KOPT-K1 (cell line): ENCODE data around the gene PALB2.
"Not testable (repeated sequence)": the region's sequence is repeated elsewhere in the genome, so short reads cannot be mapped to it uniquely, and the experiment has no call there.

ENCODE experiments used
- H3K27ac ChIP-seq: fragments of 200-600 bp; sonication (generic); 2 replicates; pipeline ENCODE4 v1.5.1; 2016; ENCODE audit warnings: antibody characterized with exemption, mild to moderate bottlenecking, low read depth, low read length; ENCODE audit not compliant: poor library complexity, severe bottlenecking
- H3K36me3 ChIP-seq: fragments of 200-600 bp; sonication (generic); 2 replicates; pipeline ENCODE4 v1.5.1; 2017; ENCODE audit warnings: antibody characterized with exemption, mild to moderate bottlenecking, low read length, moderate library complexity; ENCODE audit not compliant: insufficient read depth
- H3K9me3 ChIP-seq: fragments of 200-600 bp; sonication (generic); 2 replicates; pipeline ENCODE4 v1.5.1; 2017; ENCODE audit warnings: antibody characterized with exemption, low read length, mild to moderate bottlenecking; ENCODE audit not compliant: insufficient read depth, poor library complexity, severe bottlenecking

Gene PALB2

GRCh38 chr16:23609929-23610328 lies 31.2 kb downstream of the PALB2 start:
- H3K36me3 ChIP-seq: peaks cover 75% of the 10 kb centered on the region

DNA sequence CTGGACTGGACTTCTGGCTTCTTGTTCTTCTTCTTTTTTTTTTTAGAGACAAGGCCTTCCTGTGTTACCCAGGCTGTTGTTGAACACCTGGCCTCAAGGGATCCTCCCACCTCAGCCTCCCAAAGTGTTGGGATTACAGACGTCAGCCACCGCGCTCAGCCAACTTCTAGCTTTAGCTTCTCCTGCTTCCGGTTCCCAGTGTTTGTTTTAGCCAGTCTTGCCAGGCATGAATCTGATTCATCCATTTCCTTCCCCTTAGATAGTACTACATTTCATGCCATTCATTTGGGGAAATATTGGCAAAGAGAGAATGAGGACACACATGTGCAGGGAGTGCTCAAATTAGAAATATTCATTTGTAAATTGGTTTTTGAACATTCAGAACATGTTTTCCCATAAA lies 32.9 kb downstream of the PALB2 start:
- Histone ChIP-seq H3K36me3 (peaks cover 73% of the 10 kb centered on the region), H3K9me3 (no peaks in the 10 kb centered on the region), H3K27ac (no peak overlapping the region)

More at GRCh38 chr16:23609929-23610328, 31.2 kb downstream of the PALB2 start:
- H3K9me3 ChIP-seq: no peaks in the 10 kb centered on the region
- H3K27ac ChIP-seq: no peak overlapping the region

GRCh38 chr16:23607726-23608125 lies 33.4 kb downstream of the PALB2 start:
- H3K27ac ChIP-seq: no peak overlapping the region
- H3K9me3 ChIP-seq: no peaks in the 10 kb centered on the region
- peaks cover 73% of the 10 kb centered on the region for H3K36me3 ChIP-seq

DNA sequence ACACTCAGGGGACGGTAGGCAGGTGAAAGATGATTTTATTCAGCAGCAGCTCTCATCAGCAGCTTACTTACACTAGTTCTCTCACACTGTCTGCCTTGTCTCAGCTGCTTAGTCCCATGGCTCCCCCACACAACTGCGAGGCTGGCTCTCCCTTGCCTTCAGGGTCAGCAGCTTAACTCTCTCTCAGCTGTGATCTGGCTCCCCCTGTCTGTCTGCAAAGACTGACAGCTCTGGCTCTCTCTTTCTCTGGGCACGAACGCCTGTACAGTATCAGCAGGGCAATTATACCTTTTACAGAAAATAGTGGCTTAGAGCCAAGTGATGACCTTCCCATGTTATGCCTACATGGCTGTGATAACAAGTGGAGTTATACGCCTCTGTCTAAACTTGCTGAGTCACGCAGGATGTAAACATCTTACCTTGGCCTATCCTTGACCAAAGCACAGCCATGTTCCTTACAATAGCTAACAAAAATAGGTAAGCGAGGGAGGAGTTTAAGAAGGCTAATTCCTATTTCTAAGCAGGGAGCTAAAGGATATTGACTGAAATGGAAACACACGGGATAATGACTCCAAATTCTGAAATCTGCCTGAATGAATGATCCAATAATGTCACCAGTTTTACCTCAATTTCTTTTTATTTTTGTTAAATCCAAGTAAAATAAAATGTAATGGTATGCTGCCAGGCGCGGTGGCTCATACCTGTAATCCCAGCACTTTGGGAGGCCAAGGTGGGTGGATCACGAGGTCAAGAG lies 43.9 kb downstream of the PALB2 start:
- Histone ChIP-seq H3K9me3 (no peaks in the 10 kb centered on the region), H3K27ac (no peak overlapping the region), H3K36me3 (peaks cover 38% of the 10 kb centered on the region)

GRCh38 chr16:23595951-23596720 lies 45.0 kb downstream of the PALB2 start, which contains the start of gene NDUFAB1:
Gene NDUFAB1, minus strand, starts transcription at chr16:23596316. Its CDS starts 26 bp downstream, at chr16:23596290.
- peak within 1 kb of the TSS; percentile 81 for H3K27ac ChIP-seq
- H3K36me3 ChIP-seq: peaks cover 38% of the 10 kb centered on the region
- H3K9me3 ChIP-seq: no peaks in the 10 kb centered on the region

DNA sequence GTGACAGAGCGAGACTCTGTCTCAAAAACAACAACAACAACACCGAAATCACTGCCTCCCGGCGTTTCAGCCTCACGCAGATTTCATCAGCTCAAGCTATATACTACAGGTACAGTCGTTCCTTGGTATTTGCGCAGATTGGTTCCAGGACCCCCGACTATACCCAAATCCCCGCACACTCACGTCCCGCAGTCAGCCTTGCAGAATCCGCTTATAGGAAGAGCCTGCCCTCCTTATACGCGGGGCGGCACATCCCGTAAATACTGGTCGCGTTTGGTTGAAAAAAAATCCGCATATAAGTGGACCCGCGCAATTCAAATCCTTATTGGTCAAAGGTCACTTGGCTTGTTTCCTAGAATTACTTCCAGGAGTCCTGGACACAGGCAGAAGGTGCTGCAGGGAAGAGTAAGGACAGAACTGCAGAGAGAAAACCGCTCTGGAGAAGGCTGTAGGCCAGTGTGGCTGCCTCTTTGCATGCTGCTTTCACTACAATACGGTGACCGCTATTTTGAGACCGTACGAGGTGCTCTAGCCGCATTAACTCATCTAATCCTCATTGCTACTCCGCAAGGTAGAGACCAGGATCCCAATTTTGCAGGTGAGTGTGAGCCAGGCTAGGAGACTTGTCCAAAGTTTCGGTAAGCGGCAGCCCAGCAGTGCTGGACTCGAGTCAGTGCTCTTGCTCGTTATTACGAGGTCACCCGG lies 45.7 kb downstream of the PALB2 start:
- Histone ChIP-seq H3K36me3 (peaks cover 38% of the 10 kb centered on the region), H3K9me3 (no peaks in the 10 kb centered on the region), H3K27ac (peak overlapping the region; percentile 81)

DNA sequence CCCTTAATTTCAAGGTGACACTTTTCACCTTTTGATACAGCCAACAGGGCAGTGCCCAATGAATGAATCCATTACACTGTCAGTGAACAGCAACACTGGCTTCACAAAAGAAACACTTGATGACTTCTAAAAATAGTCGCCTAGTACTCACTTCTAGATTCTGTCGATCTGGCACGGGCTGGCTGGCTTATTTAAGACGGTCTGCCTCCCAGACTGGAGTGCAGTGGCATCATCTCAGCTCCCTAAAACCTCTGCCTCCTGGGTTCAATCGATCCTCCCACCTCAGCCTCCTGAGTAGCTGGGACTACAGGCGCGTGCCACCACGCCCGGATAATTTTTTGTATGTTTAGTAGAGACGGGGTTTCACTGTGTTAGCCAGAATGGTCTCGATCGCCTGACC lies 46.9 kb downstream of the PALB2 start:
- no peaks in the 10 kb centered on the region for H3K9me3 ChIP-seq
- peaks cover 50% of the 10 kb centered on the region for H3K36me3 ChIP-seq
- no peak overlapping the region for H3K27ac ChIP-seq

DNA sequence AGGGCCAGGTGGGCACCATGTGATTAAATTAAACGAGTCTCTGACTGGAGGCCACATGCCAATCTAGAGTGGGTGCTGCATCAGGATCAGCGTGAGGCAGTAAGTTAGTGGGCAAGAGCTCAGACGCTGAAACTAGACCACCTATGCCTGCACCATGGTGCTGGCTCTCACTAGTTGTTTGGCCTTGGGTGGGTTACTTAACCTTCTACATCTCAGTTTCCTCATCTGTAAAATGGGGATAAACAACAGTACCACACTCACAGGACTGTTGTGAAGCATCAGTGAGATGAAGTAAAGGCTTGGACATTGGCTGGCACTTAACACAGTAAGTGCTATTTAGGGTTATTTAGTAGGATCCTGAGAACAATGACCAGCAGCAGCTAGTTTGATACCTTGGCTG lies 50.9 kb downstream of the PALB2 start:
- H3K27ac ChIP-seq: no peak overlapping the region
- peaks cover 90% of the 10 kb centered on the region for H3K36me3 ChIP-seq
- no peaks in the 10 kb centered on the region for H3K9me3 ChIP-seq

DNA sequence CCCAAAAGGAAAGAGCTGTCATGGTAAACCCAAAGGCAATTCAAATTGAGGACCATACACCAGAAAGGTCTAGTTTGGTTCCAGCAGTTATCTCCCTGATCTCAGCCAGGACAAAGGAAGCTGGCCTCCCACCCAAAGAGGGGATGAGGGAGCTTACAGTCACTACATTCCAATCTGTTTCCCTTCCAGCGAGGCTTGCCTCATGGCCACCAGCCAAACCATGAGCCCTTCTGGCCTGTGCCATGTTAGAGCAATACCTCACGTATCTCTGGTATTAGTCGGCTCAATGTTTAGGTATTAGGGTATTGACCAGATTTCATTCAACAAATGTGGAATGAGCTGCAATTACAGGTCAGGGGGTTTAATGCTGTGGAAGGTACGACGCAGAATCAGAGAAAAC lies 53.4 kb downstream of the PALB2 start:
- Histone ChIP-seq H3K9me3 (no peaks in the 10 kb centered on the region), H3K36me3 (peaks cover 87% of the 10 kb centered on the region), H3K27ac (no peak overlapping the region)

DNA sequence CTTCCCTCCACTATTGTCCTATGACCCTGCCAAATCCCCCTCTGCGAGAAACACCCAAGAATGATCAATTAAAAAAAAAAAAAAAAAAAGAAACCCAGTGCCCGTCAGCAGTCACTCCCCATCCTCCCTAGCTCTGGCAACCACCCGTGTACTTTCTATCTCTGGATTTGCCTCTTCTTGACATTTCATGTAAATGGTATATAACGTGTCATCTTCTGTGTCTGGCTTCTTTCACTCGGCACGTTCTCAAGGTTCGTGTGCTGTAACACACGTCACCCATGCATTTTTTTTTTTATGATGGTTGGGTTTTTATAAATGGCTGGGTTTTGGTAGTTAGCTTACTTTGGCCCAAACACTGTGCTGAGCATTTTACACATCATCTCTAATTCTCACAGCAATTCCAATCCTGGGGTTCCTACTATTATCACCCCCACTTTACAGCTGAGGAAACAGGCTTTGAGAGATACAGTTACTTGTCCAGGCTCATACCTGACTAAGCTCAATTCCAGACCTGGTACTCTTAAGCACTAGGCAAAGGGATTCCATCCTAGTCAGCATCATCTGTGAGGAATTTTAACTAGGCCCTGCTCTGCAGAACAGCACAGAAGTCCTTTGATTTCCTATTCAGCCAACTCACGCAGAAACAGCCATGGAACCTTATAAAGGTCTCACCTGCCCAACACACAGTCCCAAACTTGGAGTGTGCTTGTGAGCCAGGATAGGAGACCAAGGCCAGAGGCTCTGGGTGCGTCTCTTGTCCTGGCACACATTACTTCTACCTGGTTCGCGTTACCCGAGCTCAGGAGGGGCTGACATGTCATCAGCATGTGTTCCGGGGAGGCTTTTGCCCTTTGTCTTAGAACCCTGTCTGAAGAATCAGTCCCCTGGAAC lies 56.7 kb downstream of the PALB2 start:
- Histone ChIP-seq H3K36me3 (peaks cover 85% of the 10 kb centered on the region), H3K9me3 (no peaks in the 10 kb centered on the region), H3K27ac (no peak overlapping the region)

GRCh38 chr16:23583271-23583670 lies 57.8 kb downstream of the PALB2 start:
- H3K36me3 ChIP-seq: peaks cover 83% of the 10 kb centered on the region
- H3K27ac ChIP-seq, H3K9me3 ChIP-seq: not testable (repeated sequence)

DNA sequence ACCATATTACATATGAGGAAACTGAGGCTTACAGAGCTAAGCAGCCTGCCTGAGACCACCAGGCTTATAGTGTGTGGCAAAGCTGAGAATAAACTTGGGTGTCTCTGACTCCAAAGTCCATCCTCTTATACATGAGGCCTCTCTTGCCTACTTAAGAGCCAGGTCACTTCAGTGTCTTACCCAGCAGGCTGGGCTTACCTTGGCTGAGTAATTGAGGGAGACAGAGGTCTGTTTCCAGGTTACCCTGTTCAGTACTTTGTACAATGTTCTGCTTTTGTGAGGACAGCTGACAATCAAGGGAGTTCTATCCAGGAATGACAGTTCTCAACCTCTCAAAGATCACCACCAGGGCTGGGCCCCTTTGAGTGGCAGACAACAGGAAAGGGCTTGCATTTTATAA lies 59.3 kb downstream of the PALB2 start:
- H3K36me3 ChIP-seq: peaks cover 78% of the 10 kb centered on the region
- H3K9me3 ChIP-seq: no peaks in the 10 kb centered on the region
- H3K27ac ChIP-seq: no peak overlapping the region

DNA sequence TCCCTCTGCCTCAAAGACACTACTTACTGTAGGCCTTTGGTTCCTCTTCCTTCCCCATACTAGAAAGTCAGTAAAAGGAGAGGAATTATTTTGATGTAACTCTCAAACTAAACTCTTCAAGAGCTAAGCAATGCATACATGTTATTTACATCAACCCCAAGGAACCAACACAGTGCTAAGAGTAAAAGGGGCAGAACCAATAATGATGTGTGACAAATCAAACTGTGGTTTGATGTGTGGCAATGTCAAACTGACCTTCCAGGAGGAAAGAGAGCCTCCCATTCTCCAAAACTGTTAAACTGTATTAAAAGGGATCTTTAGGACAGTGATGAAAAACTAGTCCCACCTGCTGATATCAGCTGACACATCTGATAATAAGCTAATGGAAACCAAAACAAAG lies 60.7 kb downstream of the PALB2 start:
- Histone ChIP-seq H3K9me3 (no peaks in the 10 kb centered on the region), H3K27ac (no peak overlapping the region), H3K36me3 (peaks cover 74% of the 10 kb centered on the region)

- Histone ChIP-seq H3K9me3 (no peaks in the 10 kb centered on the region), H3K36me3 (peaks cover 74% of the 10 kb centered on the region), H3K27ac (no peak overlapping the region)
Measured at GRCh38 chr16:23579371-23579770, 61.7 kb downstream of the PALB2 start.
